Nephron (organoid): Measurements from ENCODE around the gene GNA15.

Experiments
- H3K27ac Mint-ChIP-seq, 3 experiments: 2 replicates each; pipeline ENCODE4 v1.8.0; 2020; ENCODE audit warnings: mixed read lengths in 3 of 3, mild to moderate bottlenecking in 2 of 3, moderate library complexity in 1 of 3
- H3K27me3 Mint-ChIP-seq: 2 replicates; pipeline ENCODE4 v1.8.0; 2021; ENCODE audit warnings: low read depth, mild to moderate bottlenecking, moderate library complexity, mixed read lengths
- H3K36me3 Mint-ChIP-seq: 2 replicates; pipeline ENCODE4 v1.8.0; 2020; ENCODE audit warnings: low read depth, mixed read lengths
- H3K4me1 Mint-ChIP-seq: 2 replicates; pipeline ENCODE4 v1.8.0; 2020; ENCODE audit warnings: mixed read lengths
- H3K4me3 Mint-ChIP-seq, 3 experiments: 2 replicates each; pipeline ENCODE4 v1.8.0; 2020; ENCODE audit warnings: mild to moderate bottlenecking in 3 of 3, mixed read lengths in 3 of 3, moderate library complexity in 2 of 3
- H3K9me3 Mint-ChIP-seq: 2 replicates; pipeline ENCODE4 v1.8.0; 2020; ENCODE audit warnings: mixed read lengths
- CTCF ChIP-seq, 3 experiments: fragments of 200-600 bp; sonication (generic); IDR thresholded peaks; one replicate each; pipeline ENCODE4 v1.5.0; 2021; ENCODE audit warnings: antibody characterized with exemption in 3 of 3; ENCODE audit not compliant: unreplicated experiment in 3 of 3

The GNA15 gene

DNA sequence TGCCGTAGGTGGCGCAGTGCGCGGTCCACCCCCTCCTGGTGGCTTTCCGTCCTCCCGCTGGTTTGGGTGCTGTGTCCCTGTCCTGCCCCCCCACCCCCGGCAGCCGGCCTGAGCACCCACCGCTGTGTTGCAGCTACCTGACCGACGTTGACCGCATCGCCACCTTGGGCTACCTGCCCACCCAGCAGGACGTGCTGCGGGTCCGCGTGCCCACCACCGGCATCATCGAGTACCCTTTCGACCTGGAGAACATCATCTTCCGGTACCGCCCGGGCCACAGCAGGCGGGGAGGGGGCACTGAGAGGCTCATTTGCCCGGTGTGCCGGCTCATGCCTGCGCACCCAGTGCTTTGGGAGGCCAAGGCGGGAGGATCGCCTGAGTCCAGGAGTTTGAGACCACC lies 21.0 kb upstream of the GNA15 start:
- H3K36me3 Mint-ChIP-seq, result peaks cover 12% of the 10 kb centered on the region
- no peaks in the 10 kb centered on the region for H3K4me1 Mint-ChIP-seq
- no peak overlapping the region for H3K27ac Mint-ChIP-seq
- no peak overlapping the region for H3K4me3 Mint-ChIP-seq
- no peaks in the 10 kb centered on the region for H3K9me3 Mint-ChIP-seq
- H3K27me3 Mint-ChIP-seq, result no peaks in the 10 kb centered on the region
- no peak for TF ChIP-seq CTCF (IDR thresholded peaks at IDR 0.05; ENCODE audit: unreplicated experiment in 3 of 3)

GRCh38 chr19:3115411-3115810 lies 20.4 kb upstream of the GNA15 start:
- H3K4me3 Mint-ChIP-seq, result no peak overlapping the region
- no peaks in the 10 kb centered on the region for H3K27me3 Mint-ChIP-seq
- peaks cover 12% of the 10 kb centered on the region for H3K36me3 Mint-ChIP-seq
- H3K27ac Mint-ChIP-seq, result no peak overlapping the region
- no peak for TF ChIP-seq CTCF (IDR thresholded peaks at IDR 0.05; ENCODE audit: unreplicated experiment in 3 of 3)
- H3K4me1 Mint-ChIP-seq, result no peaks in the 10 kb centered on the region
- no peaks in the 10 kb centered on the region for H3K9me3 Mint-ChIP-seq

DNA sequence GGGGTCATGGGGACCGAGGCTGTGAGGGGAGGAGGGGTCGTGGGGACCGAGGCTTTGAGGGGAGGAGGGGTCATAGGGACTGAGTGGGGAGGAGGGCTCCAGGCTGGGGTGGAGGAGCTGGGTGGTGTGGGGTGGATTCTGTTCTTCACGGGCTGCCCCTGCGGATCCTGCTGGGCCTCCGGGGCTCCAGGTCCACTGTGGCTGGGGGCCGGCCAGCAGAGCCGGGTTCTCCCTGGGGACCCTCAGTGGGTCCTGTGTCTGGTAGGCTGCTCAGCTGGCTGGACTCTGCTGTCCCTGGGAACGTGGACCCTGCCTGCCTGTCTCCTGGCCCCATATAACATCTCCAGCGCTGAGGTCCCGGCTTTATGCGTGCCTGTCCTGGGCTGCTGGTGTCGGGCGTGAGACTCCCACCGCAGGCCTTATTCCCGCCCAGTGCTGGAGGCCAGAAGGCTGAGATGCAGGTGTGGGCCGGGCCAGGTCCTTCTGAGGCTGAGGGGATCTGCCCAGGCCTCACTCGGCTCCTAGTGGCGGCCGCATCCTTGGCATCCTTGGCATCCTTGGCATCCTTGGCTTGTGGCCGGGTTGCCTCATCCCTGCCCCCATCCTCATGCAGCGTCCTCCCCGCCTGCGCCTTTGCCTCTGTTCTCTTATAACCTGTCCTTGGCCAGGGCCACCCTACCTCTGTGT lies 19.8 kb upstream of the GNA15 start:
- Mint-ChIP-seq H3K27ac (no peak overlapping the region), H3K27me3 (no peaks in the 10 kb centered on the region), H3K9me3 (no peaks in the 10 kb centered on the region), H3K36me3 (peaks cover 12% of the 10 kb centered on the region), H3K4me1 (no peaks in the 10 kb centered on the region), H3K4me3 (no peak overlapping the region)
- TF ChIP-seq CTCF (IDR thresholded peaks at IDR 0.05; ENCODE audit: unreplicated experiment in 3 of 3), result no peak

GRCh38 chr19:3116621-3117020 lies 19.2 kb upstream of the GNA15 start:
- no peaks in the 10 kb centered on the region for H3K27me3 Mint-ChIP-seq
- H3K36me3 Mint-ChIP-seq, result peaks cover 12% of the 10 kb centered on the region
- H3K9me3 Mint-ChIP-seq, result no peaks in the 10 kb centered on the region
- H3K27ac Mint-ChIP-seq, result no peak overlapping the region
- no peaks in the 10 kb centered on the region for H3K4me1 Mint-ChIP-seq
- no peak for TF ChIP-seq CTCF (IDR thresholded peaks at IDR 0.05; ENCODE audit: unreplicated experiment in 3 of 3)
- no peak overlapping the region for H3K4me3 Mint-ChIP-seq

GRCh38 chr19:3117716-3118115 lies 18.1 kb upstream of the GNA15 start:
- Mint-ChIP-seq H3K36me3 (peaks cover 7% of the 10 kb centered on the region), H3K27me3 (no peaks in the 10 kb centered on the region), H3K4me3 (no peak overlapping the region), H3K4me1 (no peaks in the 10 kb centered on the region), H3K27ac (no peak overlapping the region), H3K9me3 (no peaks in the 10 kb centered on the region)
- no peak for TF ChIP-seq CTCF (IDR thresholded peaks at IDR 0.05; ENCODE audit: unreplicated experiment in 3 of 3)
